Measurements from ENCODE around the gene HMGN1.
"Not testable (repeated sequence)": the region's sequence is repeated elsewhere in the genome, so short reads cannot be mapped to it uniquely, and the experiment has no call there.

HMGN1 gene

GRCh38 chr21:39348355-39349210 is at the start of gene HMGN1:
HMGN1 (minus strand) TSS chr21:39349088; CDS start chr21:39348917, 171 bp downstream.
- DNase-seq (ENCODE audit: low read depth in 2 of 2): peak; percentile 65 to 89

- DNase-seq (ENCODE audit: low read depth in 2 of 2): no peak
These were observed 48.9 kb upstream of the HMGN1 start for GRCh38 chr21:39397646-39398385.

GRCh38 chr21:39392981-39393380 is 44.1 kb upstream of the HMGN1 start:
- no peak for DNase-seq (ENCODE audit: low read depth in 2 of 2)

GRCh38 chr21:39390212-39390765 is 41.4 kb upstream of the HMGN1 start:
- no peak for DNase-seq (ENCODE audit: low read depth in 2 of 2)

- no peak for DNase-seq (ENCODE audit: low read depth in 2 of 2)
These were observed 39.9 kb upstream of the HMGN1 start for GRCh38 chr21:39388811-39389155.

GRCh38 chr21:39388038-39388810 is 39.3 kb upstream of the HMGN1 start:
- DNase-seq (ENCODE audit: low read depth in 2 of 2): peak; percentile 77 to 87

GRCh38 chr21:39387461-39388037 is 38.7 kb upstream of the HMGN1 start:
- peak; percentile 84 to 85 for DNase-seq (ENCODE audit: low read depth in 2 of 2)

GRCh38 chr21:39386899-39387298 is 38.0 kb upstream of the HMGN1 start:
- no peak for DNase-seq (ENCODE audit: low read depth in 2 of 2)

- DNase-seq (ENCODE audit: low read depth in 2 of 2): no peak
These were observed 37.3 kb upstream of the HMGN1 start for GRCh38 chr21:39386194-39386593.

GRCh38 chr21:39385299-39386145 is 36.6 kb upstream of the HMGN1 start:
- DNase-seq (ENCODE audit: low read depth in 2 of 2): no peak

GRCh38 chr21:39384674-39385298 is 35.9 kb upstream of the HMGN1 start:
- DNase-seq (ENCODE audit: low read depth in 2 of 2): no peak

GRCh38 chr21:39382096-39382495 is 33.2 kb upstream of the HMGN1 start:
- not testable (repeated sequence) for DNase-seq (ENCODE audit: low read depth in 2 of 2)

- DNase-seq (ENCODE audit: low read depth in 2 of 2): no peak
These were observed 32.1 kb upstream of the HMGN1 start for GRCh38 chr21:39381009-39381408.

- peak; percentile 69 to 72 for DNase-seq (ENCODE audit: low read depth in 2 of 2)
These were observed 31.4 kb upstream of the HMGN1 start for GRCh38 chr21:39379986-39380891.

GRCh38 chr21:39377444-39378050 is 28.7 kb upstream of the HMGN1 start:
- no peak for DNase-seq (ENCODE audit: low read depth in 2 of 2)

GRCh38 chr21:39375446-39375845 is 26.6 kb upstream of the HMGN1 start:
- DNase-seq (ENCODE audit: low read depth in 2 of 2): no peak

GRCh38 chr21:39374046-39374445 is 25.2 kb upstream of the HMGN1 start:
- no peak for DNase-seq (ENCODE audit: low read depth in 2 of 2)

- no peak for DNase-seq (ENCODE audit: low read depth in 2 of 2)
These were observed 24.7 kb upstream of the HMGN1 start for GRCh38 chr21:39373634-39374033.

- not testable (repeated sequence) for DNase-seq (ENCODE audit: low read depth in 2 of 2)
These were observed 21.0 kb upstream of the HMGN1 start for GRCh38 chr21:39369896-39370288.
